ENCODE data around the gene PPP1R13B. TPM values are rescaled to one million over a fixed set of nuclear protein-coding genes. Genes with fewer than 3 reads are reported as not detected.
A peak's percentile ranks its signal among the peaks of the same experiment; 100 is the strongest.

The PPP1R13B gene
- total and polyA plus RNA-seq, 12 donors = 21.6 to 124 (median 75.5) TPM

DNA sequence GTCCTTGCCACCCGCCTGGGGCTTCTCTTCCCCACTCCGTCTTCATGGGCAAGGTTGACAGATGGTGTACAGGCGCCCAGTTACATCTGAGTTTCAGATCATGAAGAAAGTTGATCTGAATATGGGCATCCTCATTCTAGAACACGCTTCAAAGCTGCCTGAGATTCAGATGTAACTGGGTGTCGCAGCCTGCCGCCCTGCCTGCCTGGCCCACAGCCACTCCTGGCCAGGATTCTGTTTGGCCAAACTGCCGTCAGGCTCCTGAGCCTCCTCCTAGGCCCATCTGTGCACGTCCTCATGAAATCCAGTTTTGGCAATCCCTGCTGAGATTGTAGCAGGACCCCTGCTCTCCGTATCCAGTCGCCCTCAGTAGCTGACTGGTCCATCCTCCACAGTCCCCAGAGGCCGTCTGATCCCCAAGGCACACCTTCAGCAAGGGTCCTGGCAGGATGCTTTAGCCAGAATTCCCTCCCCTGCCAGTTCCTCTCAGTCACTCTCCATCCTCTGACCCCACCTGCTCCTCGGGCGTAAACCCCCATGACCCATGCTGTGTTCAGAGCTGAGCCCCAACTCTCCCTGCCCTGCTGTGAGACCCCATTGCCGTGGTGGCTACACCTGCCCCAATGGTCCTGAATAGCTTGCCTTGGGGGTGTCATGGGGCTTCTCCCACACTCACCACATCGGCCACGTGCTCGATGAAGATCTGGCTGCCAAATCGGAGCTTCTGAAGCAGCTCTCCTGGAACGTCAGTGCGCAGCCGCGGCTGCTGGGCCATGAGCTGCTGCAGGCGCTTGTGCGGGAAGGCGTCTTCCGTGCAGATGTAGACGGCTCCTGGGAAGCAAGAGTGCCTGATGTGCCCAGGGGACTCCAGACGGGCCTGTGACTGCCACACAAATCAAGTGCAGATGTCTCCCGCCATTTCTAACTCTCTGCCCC, 144.6 kb downstream of the PPP1R13B start:
- no peak for TF ChIP-seq CTCF (IDR thresholded peaks at IDR 0.05)
- Histone ChIP-seq H3K27ac (peak overlapping the region in 3 of 10 donors; percentile 4 to 83 (median 10)), H3K9me3 (no peaks in the 10 kb centered on the region), H3K27me3 (no peaks in the 10 kb centered on the region), H3K36me3 (peaks cover 0 to 100% (median 19%) of the 10 kb centered on the region in 9 donors), H3K4me1 (peaks cover 14 to 92% (median 51%) of the 10 kb centered on the region in 9 donors), H3K4me3 (no peak overlapping the region)
- WGBS, 2 donors = 85 to 86% methylated on average over 29 of the region's 29 CpGs
- ATAC-seq (no peak), DNase-seq (peak in 1 of 2 donors; percentile 10)
- intact Hi-C loops (cut with DNase I) = loop anchor here in 1 of 10 donors (10.0 kb wide), 1 partner anchor 128 kb away; no protein-coding TSS in a partner anchor

DNA sequence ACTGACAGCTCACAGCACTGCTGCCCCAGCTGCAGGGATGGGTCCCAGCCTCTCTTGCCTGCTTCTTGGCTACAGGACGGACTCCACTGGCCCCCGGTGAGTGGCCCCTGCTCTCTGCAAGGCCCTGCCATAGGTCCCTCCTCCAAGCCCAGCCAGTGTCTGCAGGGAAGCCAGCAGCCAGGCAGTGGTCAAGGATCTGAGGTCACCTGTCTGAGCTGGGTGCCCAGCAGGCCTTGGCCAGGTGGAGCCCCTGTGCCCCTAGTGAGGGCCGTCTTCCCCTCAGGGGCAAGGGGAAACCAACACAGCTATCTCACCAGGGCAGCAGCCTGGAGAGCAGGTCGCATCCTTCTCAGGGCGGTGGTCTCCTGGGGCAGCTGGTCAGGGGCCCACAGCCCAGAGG, 145.3 kb downstream of the PPP1R13B start:
- H3K9me3 ChIP-seq = no peaks in the 10 kb centered on the region
- 82 to 97% methylated on average over 5 of the region's 5 CpGs for WGBS, 2 donors
- no peak overlapping the region for H3K4me3 ChIP-seq
- TF ChIP-seq CTCF (IDR thresholded peaks at IDR 0.05) = no peak
- peak overlapping the region in 3 of 10 donors; percentile 55 to 83 (median 75) for H3K27ac ChIP-seq
- intact Hi-C loops (cut with DNase I) = loop anchor here in 1 of 10 donors (10.0 kb wide), 1 partner anchor 127 kb away; no protein-coding TSS in a partner anchor
- H3K36me3 ChIP-seq = peaks cover 0 to 100% (median 19%) of the 10 kb centered on the region in 9 donors
- peak in 1 of 2 donors; percentile 8 for DNase-seq
- peaks cover 21 to 99% (median 58%) of the 10 kb centered on the region in 9 donors for H3K4me1 ChIP-seq
- no peak for ATAC-seq
- H3K27me3 ChIP-seq = no peaks in the 10 kb centered on the region

GRCh38 chr14:103700753-103701490, 146.5 kb downstream of the PPP1R13B start:
- Histone ChIP-seq H3K27ac (peak overlapping the region in 9 of 10 donors; percentile 39 to 83 (median 56)), H3K9me3 (no peaks in the 10 kb centered on the region), H3K27me3 (no peaks in the 10 kb centered on the region), H3K36me3 (peaks cover 0 to 88% (median 19%) of the 10 kb centered on the region in 9 donors), H3K4me1 (peaks cover 26 to 100% (median 69%) of the 10 kb centered on the region in 9 donors), H3K4me3 (no peak overlapping the region)
- TF ChIP-seq CTCF (IDR thresholded peaks at IDR 0.05) = no peak
- DNase-seq = peak in 1 of 2 donors; percentile 10
- ATAC-seq = peak in 4 of 8 donors; percentile 5 to 46 (median 38)
- intact Hi-C loops (cut with DNase I) = loop anchor here in 1 of 10 donors (10.0 kb wide), 1 partner anchor 126 kb away; no protein-coding TSS in a partner anchor
- WGBS, 2 donors = 69 to 91% methylated on average over 21 of the region's 21 CpGs
